ENCODE results near the gene GPR33. TPM values are rescaled to one million over a fixed set of nuclear protein-coding genes. Genes with fewer than 3 reads are reported as not detected.

GPR33 gene
- total and polyA plus RNA-seq, 2 of the 8 experiments (the other 6 are each of a cell fraction or from before 2014, with no cell fraction given) = not detected

- FAIRE-seq (no peak), DNase-seq (ENCODE audit: low read depth in 1 of 2, low spot score in 2 of 2) (no peak)
- Histone ChIP-seq H3K4ac (replicated peaks; ENCODE audit: insufficient read length, low read depth, low read length) (no peak overlapping the region), H3K14ac (ENCODE audit: insufficient read length) (no peak overlapping the region), H3K18ac (ENCODE audit: extremely low read depth, low read length) (no peak overlapping the region), H4K20me1 (replicated peaks in 1 of 2; ENCODE audit: control insufficient read depth in 1 of 2, insufficient read depth in 2 of 2, low read length in 2 of 2) (no peaks in the 10 kb centered on the region), H3K4me1 (replicated peaks in 1 of 4; ENCODE audit: control insufficient read depth in 3 of 4, insufficient read depth in 4 of 4, low read length in 3 of 4) (no peaks in the 10 kb centered on the region), H3K23ac (ENCODE audit: insufficient read length) (no peak overlapping the region), H2BK5ac (ENCODE audit: low read depth, low read length) (no peak overlapping the region), H3K79me1 (ENCODE audit: low read depth, low read length) (no peaks in the 10 kb centered on the region), H3K27me3 (replicated peaks in 1 of 4; ENCODE audit: control insufficient read depth in 3 of 4, extremely low read depth in 1 of 4, insufficient read depth in 3 of 4, low read length in 3 of 4) (no peaks in the 10 kb centered on the region), H4K91ac (replicated peaks; ENCODE audit: insufficient read length, low read length) (no peak overlapping the region), H3K79me2 (ENCODE audit: control insufficient read depth in 1 of 2, insufficient read depth in 2 of 2, low read length in 2 of 2) (no peaks in the 10 kb centered on the region), H2BK12ac (ENCODE audit: low read depth, low read length) (no peak overlapping the region), H4K8ac (ENCODE audit: extremely low read depth, insufficient read depth, low read length) (no peak overlapping the region), H2BK120ac (replicated peaks; ENCODE audit: low read depth, low read length) (no peak overlapping the region), H3K4me3 (ENCODE audit: extremely low read depth in 1 of 4, insufficient read depth in 2 of 4, low read depth in 3 of 4, low read length in 4 of 4) (no peak overlapping the region), H2AK5ac (ENCODE audit: low read depth, low read length) (no peak overlapping the region), H2BK15ac (ENCODE audit: low read length) (no peak overlapping the region), H3K36me3 (ENCODE audit: control insufficient read depth in 2 of 4, insufficient read depth in 4 of 4, low read length in 3 of 4) (no peaks in the 10 kb centered on the region), H2BK20ac (ENCODE audit: low read length) (no peak overlapping the region), H3K23me2 (ENCODE audit: low read depth, low read length) (no peaks in the 10 kb centered on the region), H3K9ac (replicated peaks in 1 of 4; ENCODE audit: extremely low read depth in 1 of 4, low read depth in 3 of 4, low read length in 3 of 4) (no peak overlapping the region), H2AFZ (ENCODE audit: low read length) (no peak overlapping the region), H3K56ac (replicated peaks; ENCODE audit: insufficient read length, low read depth, low read length) (no peak overlapping the region), H3K4me2 (ENCODE audit: insufficient read depth in 1 of 2, low read depth in 2 of 2, low read length in 2 of 2) (no peak overlapping the region), H4K5ac (ENCODE audit: insufficient read length, low read depth, low read length) (no peak overlapping the region), H3K9me3 (ENCODE audit: insufficient read depth in 2 of 2, low read depth in 1 of 2, low read length in 1 of 2) (peaks cover 0 to 9% of the 10 kb centered on the region in 2 experiments; a peak in 3 of 4 replicates), H3K27ac (ENCODE audit: low read depth, low read length) (no peak overlapping the region)
- ChIA-PET CTCF (ENCODE audit: partially characterized antibody) (no interaction called here), POLR2A (ENCODE audit: partially characterized antibody) (interaction anchor here (0.8 kb wide), 1 partner anchor 68 kb away, joined by 3 read pairs; no protein-coding TSS in a partner anchor)
- WGBS, 2 experiments (ENCODE audit: extremely low coverage in 1 of 2, insufficient coverage in 1 of 2, insufficient read length in 1 of 2, insufficient replicate concordance in 2 of 2, low coverage in 1 of 2, low lambda C conversion rate in 2 of 2, missing lambda C conversion rate in 1 of 2) = 64% methylated on average over 1 of the region's 1 CpG; no CpG with 5 or more reads in 1 of the 2 experiments
- no peak for TF ChIP-seq SP2 (IDR thresholded peaks at IDR 0.05; ENCODE audit: low read length)
- no peak for TF ChIP-seq RXRA (IDR thresholded peaks at IDR 0.05; ENCODE audit: insufficient read depth, low read depth, low read length)
- no peak for TF ChIP-seq CBX8 (IDR thresholded peaks at IDR 0.05; ENCODE audit: borderline replicate concordance, low read depth, low read length)
- TF ChIP-seq POU5F1 (IDR thresholded peaks at IDR 0.05; ENCODE audit: low read depth, low read length) = no peak
- TF ChIP-seq, protein P1, sequence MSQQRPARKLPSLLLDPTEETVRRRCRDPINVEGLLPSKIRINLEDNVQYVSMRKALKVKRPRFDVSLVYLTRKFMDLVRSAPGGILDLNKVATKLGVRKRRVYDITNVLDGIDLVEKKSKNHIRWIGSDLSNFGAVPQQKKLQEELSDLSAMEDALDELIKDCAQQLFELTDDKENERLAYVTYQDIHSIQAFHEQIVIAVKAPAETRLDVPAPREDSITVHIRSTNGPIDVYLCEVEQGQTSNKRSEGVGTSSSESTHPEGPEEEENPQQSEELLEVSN (IDR thresholded peaks at IDR 0.05) = no peak
- TF ChIP-seq SP1 (IDR thresholded peaks at IDR 0.05; ENCODE audit: low read depth, low read length) = no peak
- no peak for TF ChIP-seq HDAC2 (IDR thresholded peaks at IDR 0.05; ENCODE audit: borderline replicate concordance in 1 of 2, low read depth in 2 of 2, low read length in 2 of 2)
- TF ChIP-seq EZH2 (IDR thresholded peaks at IDR 0.05; ENCODE audit: low read depth, low read length, severe bottlenecking) = no peak
- TF ChIP-seq SIN3A (conservative IDR thresholded peaks at IDR 0.05 in 1 of 2, IDR thresholded peaks at IDR 0.05 in 1 of 2; ENCODE audit: low read depth in 1 of 2, low read length in 2 of 2) = no peak
- TF ChIP-seq GABPA (IDR thresholded peaks at IDR 0.05; ENCODE audit: borderline replicate concordance, insufficient read depth, low read length) = no peak
- no peak for TF ChIP-seq SUZ12 (IDR thresholded peaks at IDR 0.05; ENCODE audit: low read length)
- TF ChIP-seq EGR1 (IDR thresholded peaks at IDR 0.05; ENCODE audit: borderline replicate concordance, low read depth, low read length) = no peak
- no peak for TF ChIP-seq MAFK (IDR thresholded peaks at IDR 0.05; ENCODE audit: low read depth, low read length)
These were observed 41.2 kb upstream of the GPR33 start for GRCh38 chr14:31529053-31529452.

Data from H1 (cell line).